OCI-LY7 (cell line): ENCODE results near the gene AFDN. TPM values are rescaled to one million over a fixed set of nuclear protein-coding genes. Genes with fewer than 3 reads are reported as not detected.

Experiments
- BruUV-seq: library from RNA; stranded (reverse); fragments of 400-500 nt; replicated peaks from 2 replicates; lab custom pipeline; 2021; lab: Mats Ljungman, UMichigan
- CTCF ChIA-PET: fragments of 300-600 bp; sonication (Branson Sonifier 250); formaldehyde crosslinking; loops from one replicate; lab custom pipeline; 2022; ENCODE audit warnings: antibody characterized with exemption; ENCODE audit not compliant: unreplicated experiment; lab: Charles Lee
- POLR2A ChIA-PET: fragments of 300-600 bp; sonication (Branson Sonifier 250); formaldehyde crosslinking; loops from one replicate; lab custom pipeline; 2022; ENCODE audit warnings: antibody characterized with exemption; lab: Charles Lee
- DNase-seq: peaks from one replicate; pipeline ENCODE4 v3.0.0-alpha.2; 2015; ENCODE audit warnings: low spot score
- H2AFZ ChIP-seq: fragments of 200-600 bp; sonication (generic), shearing (Covaris generic); 2 replicates; pipeline ENCODE4 v1.6.1; 2014; ENCODE audit warnings: mild to moderate bottlenecking, antibody characterized with exemption, low read length, moderate library complexity
- H3K27ac ChIP-seq: fragments of 200-600 bp; sonication (generic); 2 replicates; pipeline ENCODE4 v1.5.1; 2014; ENCODE audit warnings: mixed run types, low read depth, mild to moderate bottlenecking, moderate library complexity, low read length, inconsistent platforms; ENCODE audit not compliant: poor library complexity, severe bottlenecking
- H3K36me3 ChIP-seq: fragments of 200-600 bp; sonication (generic); 2 replicates; pipeline ENCODE4 v1.6.1; 2014; ENCODE audit warnings: mild to moderate bottlenecking, antibody characterized with exemption, low read length, moderate library complexity, mixed read lengths; ENCODE audit not compliant: insufficient read depth
- H3K4me1 ChIP-seq: fragments of 200-600 bp; sonication (generic); 2 replicates; pipeline ENCODE4 v1.5.1; 2014; ENCODE audit warnings: mild to moderate bottlenecking, low read length; ENCODE audit not compliant: insufficient read depth, poor library complexity, severe bottlenecking
- H3K4me2 ChIP-seq: fragments of 200-600 bp; sonication (generic); 2 replicates; pipeline ENCODE4 v1.6.1; 2014; ENCODE audit warnings: mild to moderate bottlenecking, low read length
- H3K4me3 ChIP-seq: fragments of 200-600 bp; sonication (generic); 2 replicates; pipeline ENCODE4 v1.5.1; 2014; ENCODE audit warnings: mild to moderate bottlenecking, low read depth, low read length; ENCODE audit not compliant: poor library complexity, severe bottlenecking
- H3K79me2 ChIP-seq: fragments of 200-600 bp; sonication (generic); 2 replicates; pipeline ENCODE4 v1.6.1; 2016; ENCODE audit warnings: low read depth, mild to moderate bottlenecking, low read length, moderate library complexity, mixed read lengths; ENCODE audit not compliant: insufficient read depth
- H3K9me2 ChIP-seq: fragments of 200-600 bp; sonication (generic); 2 replicates; pipeline ENCODE4 v1.6.1; 2016; ENCODE audit warnings: mild to moderate bottlenecking, low read length, mixed read lengths; ENCODE audit not compliant: insufficient read depth
- H3K9me3 ChIP-seq: fragments of 200-600 bp; sonication (generic); 2 replicates; pipeline ENCODE4 v1.6.1; 2014; ENCODE audit warnings: mild to moderate bottlenecking, mixed run types, low read length, mixed read lengths
- H4K20me1 ChIP-seq: fragments of 200-600 bp; sonication (generic); 2 replicates; pipeline ENCODE4 v1.6.1; 2014; ENCODE audit warnings: mild to moderate bottlenecking, antibody characterized with exemption, low read length, moderate library complexity, mixed read lengths; ENCODE audit not compliant: insufficient read depth
- CTCF ChIP-seq: fragments of 200-600 bp; sonication (generic); conservative IDR thresholded peaks from 2 replicates; pipeline ENCODE4 v1.5.1; 2014; ENCODE audit warnings: mild to moderate bottlenecking, antibody characterized with exemption, low read length, moderate library complexity, mixed read lengths
- EZH2phosphoT487 ChIP-seq: fragments of 200-600 bp; sonication (generic); IDR thresholded peaks from 2 replicates; pipeline ENCODE4 v1.6.1; 2018; ENCODE audit warnings: low read depth, borderline replicate concordance, mild to moderate bottlenecking, mixed run types, antibody characterized with exemption, low read length, moderate library complexity, mixed read lengths
- intact Hi-C: fragments of 100-400 bp; cut with micrococcal nuclease; formaldehyde crosslinking; loops from one replicate; pipeline ENCODE4 v1.10.0; 2022; ENCODE audit not compliant: unreplicated experiment
- total RNA-seq, 2 experiments: library from RNA; depleted of rRNA in 1 of 2; stranded (reverse); fragments of >200 nt in 1 of 2; shearing (Covaris generic) in 1 of 2; gene quantifications; 2 replicates each; pipeline ENCODE4 v1.2.3, GENCODE V29; 2014 to 2022

AFDN gene
- total RNA-seq, 2 experiments from 2014 or later: 43.6 to 71.6 TPM

DNA sequence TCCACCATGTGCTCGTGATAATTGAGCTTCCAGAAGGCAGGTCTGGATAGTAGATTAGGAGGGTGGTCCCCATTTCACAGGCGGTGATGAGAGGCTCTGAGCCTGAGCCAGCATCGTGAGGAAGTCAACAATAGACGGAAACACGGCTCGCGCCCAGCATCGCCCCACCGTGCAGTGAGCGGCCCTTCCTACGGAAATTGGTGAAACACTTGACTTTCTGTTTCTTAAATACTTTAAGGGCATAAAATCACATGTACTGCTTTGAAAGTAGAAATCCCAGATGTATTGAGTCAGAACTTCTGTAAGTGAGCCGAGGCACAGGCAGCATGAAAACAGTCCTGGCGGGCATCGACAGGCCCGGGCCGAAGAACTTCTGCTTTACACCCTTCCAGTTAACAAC, 166.5 kb downstream of the AFDN start:
- TF ChIP-seq EZH2phosphoT487: no peak
- TF ChIP-seq CTCF: no peak
- DNase-seq: no peak
- ChIA-PET CTCF (no interaction called here), POLR2A (no interaction called here)
- intact Hi-C loops: no loop called here
- H4K20me1 ChIP-seq: no peaks in the 10 kb centered on the region
- no peaks in the 10 kb centered on the region for H3K4me1 ChIP-seq
- H3K4me2 ChIP-seq: no peak overlapping the region
- H3K27ac ChIP-seq: no peak overlapping the region
- no peaks in the 10 kb centered on the region for H3K79me2 ChIP-seq
- H3K9me3 ChIP-seq: no peaks in the 10 kb centered on the region
- BruUV-seq: no TSS peak
- H3K36me3 ChIP-seq: no peaks in the 10 kb centered on the region
- no peak overlapping the region for H2AFZ ChIP-seq
- no peaks in the 10 kb centered on the region for H3K9me2 ChIP-seq
- H3K4me3 ChIP-seq: no peak overlapping the region

DNA sequence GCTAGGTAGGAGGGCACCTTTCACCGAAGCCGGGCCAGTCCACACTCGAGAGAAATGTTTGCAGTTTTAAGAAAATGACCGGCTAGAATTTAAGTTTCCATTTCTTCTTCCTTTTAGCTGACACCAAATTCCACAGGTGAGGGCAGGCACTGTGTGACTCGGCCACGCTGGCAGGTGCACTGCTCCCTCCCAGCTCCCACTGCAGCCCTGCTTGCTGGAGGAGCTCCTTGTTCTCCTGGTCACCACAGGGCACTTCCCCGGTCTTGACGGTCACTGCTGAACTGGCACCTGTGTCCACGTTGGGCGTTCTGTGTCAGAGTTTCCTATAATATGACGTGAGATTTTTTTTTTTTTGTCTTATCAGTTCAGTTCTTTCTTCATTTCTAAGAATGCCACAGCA, 167.1 kb downstream of the AFDN start:
- no peak overlapping the region for H3K4me2 ChIP-seq
- H3K27ac ChIP-seq: no peak overlapping the region
- DNase-seq: no peak
- no peaks in the 10 kb centered on the region for H3K9me2 ChIP-seq
- intact Hi-C loops: no loop called here
- H2AFZ ChIP-seq: no peak overlapping the region
- H3K79me2 ChIP-seq: no peaks in the 10 kb centered on the region
- CTCF ChIA-PET: no interaction called here
- no peaks in the 10 kb centered on the region for H3K9me3 ChIP-seq
- H3K4me3 ChIP-seq: no peak overlapping the region
- no peaks in the 10 kb centered on the region for H3K4me1 ChIP-seq
- no TSS peak for BruUV-seq
- POLR2A ChIA-PET: no interaction called here
- no peaks in the 10 kb centered on the region for H4K20me1 ChIP-seq
- TF ChIP-seq CTCF: no peak
- TF ChIP-seq EZH2phosphoT487: no peak
- no peaks in the 10 kb centered on the region for H3K36me3 ChIP-seq

- BruUV-seq: no TSS peak
- no peak overlapping the region for H3K4me3 ChIP-seq
- no peaks in the 10 kb centered on the region for H3K79me2 ChIP-seq
- H3K9me3 ChIP-seq: no peaks in the 10 kb centered on the region
- H3K4me2 ChIP-seq: no peak overlapping the region
- H3K36me3 ChIP-seq: no peaks in the 10 kb centered on the region
- H3K4me1 ChIP-seq: no peaks in the 10 kb centered on the region
- H3K27ac ChIP-seq: no peak overlapping the region
- intact Hi-C loops: no loop called here
- TF ChIP-seq CTCF (no peak), EZH2phosphoT487 (no peak)
- H3K9me2 ChIP-seq: no peaks in the 10 kb centered on the region
- CTCF ChIA-PET: no interaction called here
- POLR2A ChIA-PET: no interaction called here
- no peak for DNase-seq
- H2AFZ ChIP-seq: no peak overlapping the region
- no peaks in the 10 kb centered on the region for H4K20me1 ChIP-seq
Measured at GRCh38 chr6:167995302-167995701, 168.6 kb downstream of the AFDN start.
